Prostate gland (tissue), 2 donors: Measurements from ENCODE around the gene PTCHD4. TPM values are rescaled to one million over a fixed set of nuclear protein-coding genes. Genes with fewer than 3 reads are reported as not detected.

Experiments
- DNase-seq: peaks from one replicate; pipeline ENCODE4 v3.0.0-alpha.2; 2019; ENCODE audit warnings: low spot score
- H3K27ac ChIP-seq, 2 donors: fragments of 200-600 bp; sonication (generic); 2 replicates each; pipeline ENCODE4 v1.5.1; 2017 to 2019
- H3K27me3 ChIP-seq: fragments of 200-600 bp; sonication (generic); replicated peaks from 2 replicates; pipeline ENCODE4 v1.5.1; 2019; ENCODE audit not compliant: insufficient read depth
- H3K36me3 ChIP-seq, 2 donors: fragments of 200-600 bp; sonication (generic); 1 replicate in 1 of 2; 2 replicates in 1 of 2; pipeline versions ENCODE4 v1.5.1 to v1.8.1; 2017 to 2019
- H3K4me1 ChIP-seq: fragments of 200-600 bp; sonication (generic); replicated peaks from 2 replicates; pipeline ENCODE4 v1.5.1; 2019
- H3K4me3 ChIP-seq, 2 donors: fragments of 200-600 bp; sonication (generic); 2 replicates each; pipeline ENCODE4 v1.5.1; 2017 to 2019
- H3K9me3 ChIP-seq: fragments of 200-600 bp; sonication (generic); 2 replicates; pipeline ENCODE4 v1.5.1; 2017
- CTCF ChIP-seq, 4 experiments: fragments of 200-600 bp in 2 of 4; fragments of 450-650 bp in 2 of 4; sonication (generic) in 2 of 4; IDR thresholded peaks; 1 replicate in 3 of 4; 2 replicates in 1 of 4; pipeline ENCODE4 v1.5.1; 2016 to 2019; ENCODE audit warnings: antibody characterized with exemption in 4 of 4, mild to moderate bottlenecking in 2 of 4, moderate library complexity in 2 of 4
- POLR2A ChIP-seq: fragments of 450-650 bp; IDR thresholded peaks from one replicate; pipeline ENCODE4 v1.6.1; 2016; ENCODE audit warnings: antibody characterized with exemption, mild to moderate bottlenecking
- POLR2AphosphoS5 ChIP-seq: sonication (generic); formaldehyde crosslinking; IDR thresholded peaks from one replicate; pipeline ENCODE4 v1.6.1; 2017; ENCODE audit warnings: antibody characterized with exemption
- WGBS: methylation state at CpG from one replicate; pipeline ENCODE4 v1.1.5; 2018; 5-methylcytosine and 5-hydroxymethylcytosine counted together
- intact Hi-C: fragments of 100-400 bp; cut with DNase I; formaldehyde crosslinking; loops from one replicate; pipeline ENCODE4 v1.14.2; 2022
- total RNA-seq, 2 donors: library from RNA; depleted of rRNA; stranded (reverse); fragments of >200 nt; gene quantifications; one replicate each; pipeline ENCODE4 v1.1.0, GENCODE V29; 2016

The PTCHD4 gene
- 1 to 10 TPM; 1.0 to 1.1 TPM for total RNA-seq

GRCh38 chr6:48111143-48111506, at the start of gene PTCHD4:
Gene PTCHD4, minus strand, starts transcription at chr6:48111197. Its CDS starts 42,240 bp downstream, at chr6:48068957.
- Histone ChIP-seq H3K36me3 (no peaks in the 10 kb centered on the region), H3K27ac (peak within 1 kb of the TSS in 1 of 2 donors; percentile 46), H3K9me3 (no peaks in the 10 kb centered on the region), H3K4me3 (peak within 1 kb of the TSS in 1 of 2 donors; percentile 4), H3K27me3 (no peaks in the 10 kb centered on the region), H3K4me1 (no peaks in the 10 kb centered on the region)
- intact Hi-C loops: no loop called here
- WGBS: 29% methylated on average over 1 of the region's 1 CpG
- peak; percentile 62 for DNase-seq
- TF ChIP-seq POLR2A: no peak
- TF ChIP-seq CTCF (IDR thresholded peaks at IDR 0.05): no peak
- TF ChIP-seq POLR2AphosphoS5: no peak

- H3K27ac ChIP-seq: no peak overlapping the region
- intact Hi-C loops: no loop called here
- no peak for DNase-seq
- H3K9me3 ChIP-seq: no peaks in the 10 kb centered on the region
- 65% methylated on average over 2 of the region's 2 CpGs for WGBS
- H3K4me3 ChIP-seq: no peak overlapping the region
- no peaks in the 10 kb centered on the region for H3K27me3 ChIP-seq
- H3K36me3 ChIP-seq: no peaks in the 10 kb centered on the region
- no peak for TF ChIP-seq POLR2AphosphoS5
- TF ChIP-seq POLR2A: no peak
- TF ChIP-seq CTCF (IDR thresholded peaks at IDR 0.05): no peak
- no peaks in the 10 kb centered on the region for H3K4me1 ChIP-seq
Measured at GRCh38 chr6:48151142-48151541, 40.1 kb upstream of the PTCHD4 start.

GRCh38 chr6:48150701-48151100, 39.7 kb upstream of the PTCHD4 start:
- Histone ChIP-seq H3K4me1 (no peaks in the 10 kb centered on the region), H3K9me3 (no peaks in the 10 kb centered on the region), H3K4me3 (no peak overlapping the region), H3K36me3 (no peaks in the 10 kb centered on the region), H3K27ac (no peak overlapping the region), H3K27me3 (no peaks in the 10 kb centered on the region)
- TF ChIP-seq POLR2A (no peak), POLR2AphosphoS5 (no peak), CTCF (IDR thresholded peaks at IDR 0.05) (no peak)
- intact Hi-C loops: no loop called here
- 87% methylated on average over 2 of the region's 2 CpGs for WGBS
- DNase-seq: no peak

DNA sequence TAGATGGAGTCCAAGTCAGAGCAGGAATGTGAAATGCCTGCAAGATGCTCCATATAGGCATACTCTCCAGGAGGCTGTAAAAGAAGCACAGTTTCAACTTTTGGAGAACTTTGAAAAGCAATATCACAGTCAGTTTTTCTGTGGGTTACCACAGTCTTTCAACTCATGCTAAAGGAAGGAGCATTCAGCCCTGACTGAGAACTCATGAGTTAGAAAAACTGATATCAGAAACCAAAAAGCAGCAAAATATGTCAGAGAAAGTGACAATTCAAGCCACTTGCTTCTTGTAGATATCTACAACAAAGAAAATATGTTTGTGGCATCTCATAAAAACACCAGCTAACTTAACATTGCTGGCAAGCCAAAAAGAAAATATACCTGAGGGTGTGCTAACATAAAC, 36.1 kb upstream of the PTCHD4 start:
- intact Hi-C loops: no loop called here
- Histone ChIP-seq H3K27me3 (no peaks in the 10 kb centered on the region), H3K27ac (no peak overlapping the region), H3K36me3 (no peaks in the 10 kb centered on the region), H3K4me1 (no peaks in the 10 kb centered on the region), H3K9me3 (no peaks in the 10 kb centered on the region), H3K4me3 (no peak overlapping the region)
- no peak for DNase-seq
- no peak for TF ChIP-seq CTCF (IDR thresholded peaks at IDR 0.05)
- TF ChIP-seq POLR2A: no peak
- no peak for TF ChIP-seq POLR2AphosphoS5

GRCh38 chr6:48144021-48144420, 33.0 kb upstream of the PTCHD4 start:
- intact Hi-C loops: no loop called here
- Histone ChIP-seq H3K4me3 (no peak overlapping the region), H3K9me3 (no peaks in the 10 kb centered on the region), H3K4me1 (no peaks in the 10 kb centered on the region), H3K27me3 (no peaks in the 10 kb centered on the region), H3K27ac (no peak overlapping the region), H3K36me3 (no peaks in the 10 kb centered on the region)
- no peak for TF ChIP-seq CTCF (IDR thresholded peaks at IDR 0.05)
- no peak for TF ChIP-seq POLR2AphosphoS5
- TF ChIP-seq POLR2A: no peak
- WGBS: 65% methylated on average over 3 of the region's 3 CpGs
- DNase-seq: no peak
